GM18499 (cell line): Measurements from ENCODE around the gene USP15.

Experiments
- ATAC-seq: cut with Tn5 transposase; IDR thresholded peaks from one replicate; pipeline ENCODE4 v1.9.1; 2021; ENCODE audit warnings: moderate number of reproducible peaks; ENCODE audit not compliant: insufficient read depth, unreplicated experiment

USP15 gene

DNA sequence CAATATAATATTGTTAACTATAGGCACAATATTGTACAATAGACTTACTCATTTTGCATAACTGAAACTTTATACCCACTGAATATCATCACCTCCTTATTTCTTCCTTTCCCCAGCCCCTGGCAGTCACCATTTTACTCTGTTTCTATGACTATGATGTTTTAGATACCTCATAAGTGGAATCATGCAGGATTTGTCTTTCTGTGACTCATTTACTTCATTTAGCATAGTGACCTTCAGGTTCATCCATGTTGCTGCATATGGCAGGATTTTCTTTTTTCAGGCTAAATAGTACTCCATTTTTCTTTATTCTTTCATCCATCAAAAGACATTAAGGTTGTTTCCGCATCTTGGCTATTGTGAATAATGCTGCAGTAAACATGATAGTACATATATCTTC lies 18.9 kb downstream of the USP15 start:
- ATAC-seq, result no peak

- ATAC-seq, result no peak
Observed at GRCh38 chr12:62279961-62280360, 19.8 kb downstream of the USP15 start.

- no peak for ATAC-seq
Observed at GRCh38 chr12:62282057-62282774, 22.0 kb downstream of the USP15 start.

DNA sequence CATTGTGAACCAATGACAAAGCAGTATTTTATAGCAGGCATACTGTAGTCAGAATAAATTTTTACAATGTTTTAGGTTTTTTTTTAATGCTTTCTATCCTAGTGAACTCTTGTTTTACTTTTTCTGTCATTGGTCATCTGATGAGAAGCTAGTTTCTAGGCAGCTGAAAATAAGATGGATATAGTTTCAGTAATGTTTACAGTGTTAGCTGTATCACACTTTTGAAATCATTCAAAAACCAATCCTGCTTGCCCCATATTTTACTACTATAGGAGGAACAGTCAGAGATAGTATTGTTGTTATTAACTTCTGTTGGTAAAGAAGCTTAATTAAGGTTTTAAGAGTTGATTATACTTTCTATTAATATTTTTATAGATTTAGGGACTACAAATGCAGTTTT lies 24.5 kb downstream of the USP15 start:
- ATAC-seq, result no peak

GRCh38 chr12:62285284-62285683 lies 25.1 kb downstream of the USP15 start:
- ATAC-seq, result no peak

- ATAC-seq, result no peak
Observed at GRCh38 chr12:62288328-62288727, 28.1 kb downstream of the USP15 start.

GRCh38 chr12:62290846-62291245 lies 30.6 kb downstream of the USP15 start:
- no peak for ATAC-seq

DNA sequence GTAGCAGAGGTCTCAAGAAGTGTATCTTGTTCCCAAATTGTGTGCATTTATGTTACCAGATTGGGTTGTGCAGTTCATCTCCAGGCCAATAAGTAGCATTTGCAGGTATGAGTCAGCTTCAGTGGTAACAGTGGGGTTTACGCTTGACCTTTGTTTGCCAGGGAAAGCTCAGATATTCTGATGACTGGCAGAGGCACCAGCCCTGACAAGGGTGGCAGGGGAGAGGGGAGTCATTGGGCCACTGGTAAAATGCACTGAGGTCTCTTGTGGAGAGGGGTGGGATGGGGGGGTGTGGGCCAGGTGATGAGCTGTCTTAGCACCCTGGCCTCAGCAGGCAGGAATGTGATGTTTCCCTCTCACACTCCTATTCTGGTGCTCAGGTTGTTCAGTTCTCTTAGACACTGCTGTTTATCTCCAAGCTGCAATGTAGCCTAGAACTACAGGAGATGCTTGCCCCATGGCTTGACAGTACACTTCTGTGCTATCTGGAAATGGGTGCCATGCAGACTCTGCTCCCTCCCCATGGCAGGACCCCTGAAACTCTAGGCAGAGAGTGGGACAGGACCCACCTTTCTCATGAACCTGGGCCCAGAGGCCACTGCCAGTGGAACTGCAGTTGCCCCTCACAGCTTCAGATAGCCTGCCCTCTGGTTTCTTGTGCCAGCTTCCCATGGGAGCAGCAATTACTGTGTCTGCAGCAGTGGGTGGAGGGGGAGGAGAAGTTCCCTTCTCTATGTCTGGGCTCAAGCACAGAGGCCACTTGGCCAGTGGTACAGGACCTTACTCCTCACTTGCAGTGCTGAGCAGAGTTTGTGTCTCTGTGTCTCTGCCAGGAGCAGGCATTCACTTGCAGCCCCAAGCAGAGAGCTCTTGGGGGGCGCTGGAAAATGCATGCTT lies 31.9 kb downstream of the USP15 start:
- ATAC-seq, result no peak

GRCh38 chr12:62292761-62293344 lies 32.6 kb downstream of the USP15 start:
- no peak for ATAC-seq

DNA sequence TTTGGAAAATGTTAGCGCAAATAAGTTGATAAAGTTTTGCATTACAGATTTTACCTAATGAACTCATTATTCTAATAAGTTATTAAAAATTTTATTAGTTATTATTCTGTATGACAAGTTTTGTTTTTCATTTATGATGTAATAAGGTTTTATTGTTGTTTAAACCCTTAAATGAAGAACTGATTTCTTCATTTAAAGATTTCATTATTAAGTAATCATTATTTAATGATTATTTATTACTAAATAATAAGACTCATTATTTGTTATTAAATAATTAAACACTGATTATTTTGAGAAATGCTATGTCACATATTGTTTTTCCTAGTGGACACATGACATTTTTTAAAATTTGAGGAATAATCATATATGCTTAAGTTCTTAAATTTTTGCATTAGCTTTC lies 34.2 kb downstream of the USP15 start:
- no peak for ATAC-seq

- ATAC-seq, result no peak
Observed at GRCh38 chr12:62296001-62296400, 35.8 kb downstream of the USP15 start.

DNA sequence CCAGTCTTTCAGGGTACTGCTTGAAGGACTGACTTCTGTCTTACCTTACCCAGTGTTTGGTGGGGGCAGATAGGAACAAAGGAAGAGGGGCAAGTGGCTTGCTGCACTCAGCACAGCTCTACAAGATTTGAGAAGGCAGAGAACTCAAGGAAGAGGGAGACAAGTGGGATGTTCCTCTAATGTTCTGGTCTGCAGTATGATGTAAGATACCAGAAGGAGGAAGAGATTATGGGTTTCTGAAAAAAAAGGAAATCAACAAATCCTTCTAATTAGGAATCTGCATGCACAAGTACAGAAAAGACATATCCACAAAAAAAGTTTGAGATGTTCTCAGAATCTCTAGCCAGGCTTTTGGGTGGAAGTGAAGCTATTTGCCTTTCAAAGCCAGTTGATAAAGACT lies 37.1 kb downstream of the USP15 start:
- no peak for ATAC-seq

- no peak for ATAC-seq
Observed at GRCh38 chr12:62299617-62300016, 39.4 kb downstream of the USP15 start.

DNA sequence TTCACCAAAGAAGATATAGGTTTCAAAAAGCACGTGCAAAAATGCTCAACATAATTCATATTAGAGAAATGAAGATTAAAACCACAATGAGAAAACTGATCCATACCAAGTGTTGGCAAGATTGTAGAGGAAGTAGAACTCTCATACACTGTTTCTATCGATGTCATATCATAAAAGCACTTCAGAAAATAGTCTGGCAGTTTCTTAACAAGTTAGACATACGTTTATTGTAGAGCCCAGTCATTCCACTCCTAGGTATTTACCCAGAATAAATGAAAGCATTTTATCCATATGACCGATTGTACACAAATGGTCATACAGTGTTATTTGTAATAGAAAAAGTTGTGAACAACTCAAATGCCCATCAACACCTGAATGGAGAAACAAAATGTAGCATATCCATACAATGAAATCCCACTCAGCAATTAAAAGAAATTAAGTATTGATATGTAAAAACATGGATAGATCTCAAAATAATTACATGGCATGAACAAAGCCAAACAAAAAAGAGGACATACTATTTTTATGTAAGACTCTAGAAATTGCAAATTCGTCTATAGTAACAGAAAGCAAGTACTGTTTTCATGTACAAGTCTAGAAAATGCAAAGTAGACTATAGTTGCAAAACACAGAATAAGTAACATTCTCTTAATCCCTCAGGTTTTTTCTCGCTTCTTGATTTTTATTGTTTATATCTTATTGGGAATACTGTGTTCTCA lies 41.0 kb downstream of the USP15 start:
- no peak for ATAC-seq

DNA sequence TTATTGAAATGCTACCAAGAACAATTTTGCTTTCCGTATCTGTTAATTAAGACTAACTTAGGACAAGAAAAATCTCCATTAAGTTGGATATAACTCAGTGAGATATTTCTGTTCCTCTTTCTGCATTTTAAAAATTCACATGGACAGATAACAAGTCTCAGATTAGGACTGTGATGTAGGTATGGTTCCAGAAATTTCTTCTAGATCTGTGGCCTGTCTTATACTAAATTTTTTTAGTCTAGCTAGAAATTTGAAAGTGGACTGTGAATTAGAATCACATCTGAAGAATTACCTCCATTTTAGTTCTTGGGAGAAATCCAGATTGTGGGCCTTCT lies 41.6 kb downstream of the USP15 start:
- no peak for ATAC-seq

DNA sequence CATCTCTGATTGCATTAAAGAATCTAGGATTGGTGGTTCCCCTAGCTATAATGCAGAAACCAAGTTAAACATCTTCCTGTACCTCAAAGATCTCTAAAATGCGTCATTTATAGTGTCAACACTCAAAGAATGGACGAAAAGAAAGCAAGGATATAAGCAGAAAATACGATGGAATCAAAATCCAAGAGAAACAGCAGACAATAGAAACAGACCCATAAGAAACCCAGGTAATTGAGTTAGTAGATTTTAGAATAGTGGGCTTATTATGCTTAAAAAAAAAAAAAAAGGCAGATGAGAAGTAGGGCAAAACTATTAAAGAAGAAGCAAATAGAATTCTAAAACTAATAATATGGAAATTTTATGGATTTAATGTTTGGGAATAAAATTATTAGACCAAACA lies 44.4 kb downstream of the USP15 start:
- ATAC-seq, result no peak

DNA sequence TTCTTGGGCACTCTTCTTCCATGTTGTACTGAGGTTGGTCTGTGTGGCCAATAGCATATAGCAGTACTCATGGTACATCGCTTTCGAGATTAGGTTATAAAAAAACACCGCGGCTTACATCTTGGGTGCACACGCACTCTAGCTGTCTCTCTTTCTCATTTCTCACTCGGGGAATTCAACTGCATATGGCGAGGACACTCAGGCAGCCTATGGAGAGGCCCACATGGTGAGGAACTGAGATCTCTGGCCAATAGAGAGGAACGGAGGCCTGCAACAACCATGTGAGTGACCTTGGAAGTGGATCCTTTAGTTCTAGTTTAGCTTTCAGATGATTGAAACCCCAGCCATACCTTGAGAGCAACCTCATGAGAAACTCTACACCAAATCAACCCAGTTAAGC lies 45.6 kb downstream of the USP15 start:
- ATAC-seq, result no peak

- ATAC-seq, result no peak
Observed at GRCh38 chr12:62306569-62307530, 46.6 kb downstream of the USP15 start.

DNA sequence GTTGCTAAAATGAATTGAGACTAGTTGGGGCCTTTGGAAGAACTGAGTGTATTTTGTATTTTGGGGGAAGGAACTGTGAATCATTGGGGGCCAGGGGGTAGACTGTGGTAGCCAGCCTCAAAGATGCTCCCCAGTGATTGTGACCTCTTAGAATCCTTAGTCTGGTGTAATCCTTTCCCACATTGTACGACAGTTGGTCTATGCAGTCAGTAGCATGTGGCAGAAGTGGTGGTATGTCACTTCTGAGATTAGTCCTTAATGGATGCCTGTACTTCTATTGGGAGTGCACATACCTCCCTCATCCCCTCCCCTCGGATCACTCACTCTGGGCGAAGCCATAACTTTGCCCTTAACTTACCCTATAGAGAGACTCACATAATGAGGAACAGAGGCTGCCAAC lies 48.0 kb downstream of the USP15 start:
- no peak for ATAC-seq
